GM23338 (cell line): ENCODE data around the gene IQCM. TPM values are rescaled to one million over a fixed set of nuclear protein-coding genes. Genes with fewer than 3 reads are reported as not detected.

Experiments used
- ATAC-seq: fragments of 200-7000 bp; cut with Tn5 transposase; 3 replicates; pipeline ENCODE4 v1.9.1; 2020
- DNase-seq: peaks from one replicate; pipeline ENCODE4 v3.0.0-alpha.2; 2015; ENCODE audit warnings: low spot score
- H2AFZ ChIP-seq: fragments of 200-600 bp; sonication (generic); 2 replicates; pipeline ENCODE4 v1.8.0; 2016; ENCODE audit warnings: antibody characterized with exemption, mild to moderate bottlenecking, moderate library complexity
- H3F3A ChIP-seq: fragments of 200-600 bp; sonication (generic); replicated peaks from 2 replicates; pipeline ENCODE4 v1.8.0; 2017; ENCODE audit warnings: antibody characterized with exemption, mixed run types, low read depth
- H3K27ac ChIP-seq: fragments of 200-600 bp; sonication (generic); 2 replicates; pipeline ENCODE4 v1.6.1; 2016; ENCODE audit warnings: low read depth
- H3K27me3 ChIP-seq: fragments of 200-600 bp; sonication (generic); 2 replicates; pipeline ENCODE4 v1.8.0; 2016; ENCODE audit warnings: mild to moderate bottlenecking, mixed run types, moderate library complexity; ENCODE audit not compliant: insufficient read depth
- H3K36me3 ChIP-seq: fragments of 200-600 bp; sonication (generic); 2 replicates; pipeline ENCODE4 v1.8.0; 2016; ENCODE audit warnings: mild to moderate bottlenecking; ENCODE audit not compliant: insufficient read depth
- H3K4me1 ChIP-seq: fragments of 200-600 bp; sonication (generic); 2 replicates; pipeline ENCODE4 v1.8.0; 2016; ENCODE audit warnings: mild to moderate bottlenecking, moderate library complexity; ENCODE audit not compliant: insufficient read depth
- H3K4me2 ChIP-seq: fragments of 200-600 bp; sonication (generic); 2 replicates; pipeline ENCODE4 v1.7.1; 2017; ENCODE audit warnings: mixed run types
- H3K4me3 ChIP-seq: fragments of 200-600 bp; sonication (generic); 2 replicates; pipeline ENCODE4 v1.6.1; 2016; ENCODE audit warnings: mixed run types
- H3K79me2 ChIP-seq: fragments of 200-600 bp; sonication (generic); replicated peaks from 2 replicates; pipeline ENCODE4 v1.8.0; 2017; ENCODE audit warnings: mild to moderate bottlenecking; ENCODE audit not compliant: insufficient read depth
- H3K9me2 ChIP-seq: fragments of 200-600 bp; sonication (generic); 2 replicates; pipeline ENCODE4 v1.8.0; 2017; ENCODE audit not compliant: insufficient read depth
- H4K20me1 ChIP-seq: fragments of 200-600 bp; sonication (generic); replicated peaks from 2 replicates; pipeline ENCODE4 v1.8.0; 2017; ENCODE audit warnings: mild to moderate bottlenecking; ENCODE audit not compliant: insufficient read depth
- H3K27ac Mint-ChIP-seq: 2 replicates; pipeline ENCODE4 v1.8.0; 2020; ENCODE audit warnings: inconsistent platforms, mild to moderate bottlenecking, moderate library complexity, mixed read lengths
- H3K27me3 Mint-ChIP-seq: 3 replicates; pipeline ENCODE4 v1.8.0; 2022; ENCODE audit warnings: low read depth, mild to moderate bottlenecking, moderate library complexity, mixed read lengths, inconsistent platforms; ENCODE audit not compliant: insufficient read depth, poor library complexity
- H3K36me3 Mint-ChIP-seq: 3 replicates; pipeline ENCODE4 v1.8.0; 2021; ENCODE audit warnings: low read depth, mild to moderate bottlenecking, inconsistent platforms, moderate library complexity, mixed read lengths
- H3K4me1 Mint-ChIP-seq: 3 replicates; pipeline ENCODE4 v1.8.0; 2020; ENCODE audit warnings: mild to moderate bottlenecking, inconsistent platforms, mixed read lengths
- H3K4me3 Mint-ChIP-seq: 3 replicates; pipeline ENCODE4 v1.8.0; 2021; ENCODE audit warnings: moderate library complexity, mild to moderate bottlenecking, inconsistent platforms, mixed read lengths
- H3K9me3 Mint-ChIP-seq: 3 replicates; pipeline ENCODE4 v1.8.0; 2020; ENCODE audit warnings: moderate library complexity, mild to moderate bottlenecking, inconsistent platforms, mixed read lengths
- CREB1 ChIP-seq: fragments of 250-450 bp; sonication (Bioruptor Pico); IDR thresholded peaks from 2 replicates; pipeline ENCODE4 v1.5.0; 2020; ENCODE audit warnings: low read depth, mild to moderate bottlenecking, moderate library complexity
- CTCF ChIP-seq, 2 experiments: fragments of 200-600 bp in 1 of 2; sonication (generic) in 1 of 2; conservative IDR thresholded peaks; 2 replicates each; pipeline versions ENCODE4 v1.5.1 to v1.6.1; 2016 to 2017; ENCODE audit warnings: antibody characterized with exemption in 2 of 2, low read depth in 2 of 2, mild to moderate bottlenecking in 2 of 2, moderate library complexity in 1 of 2
- EZH2phosphoT487 ChIP-seq: fragments of 200-600 bp; sonication (generic); IDR thresholded peaks from one replicate; pipeline ENCODE4 v1.8.1; 2018; ENCODE audit warnings: antibody characterized with exemption; ENCODE audit not compliant: unreplicated experiment
- JUNB ChIP-seq: IDR thresholded peaks from one replicate; pipeline ENCODE4 v1.6.1; 2016; ENCODE audit warnings: antibody characterized with exemption; ENCODE audit not compliant: unreplicated experiment
- NANOG ChIP-seq: IDR thresholded peaks from 2 replicates; pipeline ENCODE4 v1.6.1; 2016; ENCODE audit warnings: antibody characterized with exemption, borderline replicate concordance
- STAT1 ChIP-seq: IDR thresholded peaks from one replicate; pipeline ENCODE4 v1.6.1; 2016; ENCODE audit warnings: antibody characterized with exemption; ENCODE audit not compliant: unreplicated experiment
- ZNF114 ChIP-seq: fragments of 250-450 bp; sonication (Bioruptor Pico); IDR thresholded peaks from 2 replicates; pipeline ENCODE4 v1.5.0; 2020; ENCODE audit warnings: mild to moderate bottlenecking, moderate library complexity
- ZNF331 ChIP-seq: fragments of 250-450 bp; sonication (Bioruptor Pico); IDR thresholded peaks from 2 replicates; pipeline ENCODE4 v1.5.0; 2020; ENCODE audit warnings: low read depth, mild to moderate bottlenecking, moderate library complexity
- polyA plus RNA-seq: library from polyadenylated mRNA; unstranded; fragments of >200 nt; fragmentation: Nextera tagmentation; extraction: Ambion mirVana; gene quantifications from 2 replicates; pipeline ENCODE4 v1.2.1, GENCODE V29; 2016
- total RNA-seq: library from RNA; depleted of rRNA; stranded (reverse); fragments of >200 nt; shearing (Covaris generic); gene quantifications from 2 replicates; pipeline ENCODE4 v1.2.3, GENCODE V29; 2014
- TF ChIP-seq, protein P1 (sequence below): IDR thresholded peaks from one replicate; pipeline ENCODE4 v1.6.1; 2018; ENCODE audit warnings: antibody characterized with exemption; ENCODE audit not compliant: unreplicated experiment
- TF ChIP-seq, protein P2 (sequence below): fragments of 250-450 bp; sonication (Bioruptor Pico); IDR thresholded peaks from 2 replicates; pipeline ENCODE4 v1.5.0; 2020; ENCODE audit warnings: mild to moderate bottlenecking, moderate library complexity
- TF ChIP-seq, protein P3 (sequence below): IDR thresholded peaks from 2 replicates; pipeline ENCODE4 v1.6.1; 2016; ENCODE audit warnings: antibody characterized with exemption

IQCM gene
- total and polyA plus RNA-seq, 2 experiments from 2014 or later: not detected

- DNase-seq (no peak), ATAC-seq (no peak)
- no peaks in the 10 kb centered on the region for H3K9me2 ChIP-seq
- H4K20me1 ChIP-seq: no peaks in the 10 kb centered on the region
- Mint-ChIP-seq H3K27me3 (peaks cover 1% of the 10 kb centered on the region), H3K9me3 (no peaks in the 10 kb centered on the region), H3K4me1 (peaks cover 4% of the 10 kb centered on the region; the same call in 2 of the 3 replicates), H3K27ac (no peak overlapping the region), H3K4me3 (no peak overlapping the region), H3K36me3 (no peaks in the 10 kb centered on the region)
- no peaks in the 10 kb centered on the region for H3K36me3 ChIP-seq
- no peak for TF ChIP-seq CTCF (conservative IDR thresholded peaks at IDR 0.05; ENCODE audit: low read depth in 2 of 2)
- TF ChIP-seq ZNF331 (CRISPR knock-in tag): no peak
- TF ChIP-seq, protein P1, sequence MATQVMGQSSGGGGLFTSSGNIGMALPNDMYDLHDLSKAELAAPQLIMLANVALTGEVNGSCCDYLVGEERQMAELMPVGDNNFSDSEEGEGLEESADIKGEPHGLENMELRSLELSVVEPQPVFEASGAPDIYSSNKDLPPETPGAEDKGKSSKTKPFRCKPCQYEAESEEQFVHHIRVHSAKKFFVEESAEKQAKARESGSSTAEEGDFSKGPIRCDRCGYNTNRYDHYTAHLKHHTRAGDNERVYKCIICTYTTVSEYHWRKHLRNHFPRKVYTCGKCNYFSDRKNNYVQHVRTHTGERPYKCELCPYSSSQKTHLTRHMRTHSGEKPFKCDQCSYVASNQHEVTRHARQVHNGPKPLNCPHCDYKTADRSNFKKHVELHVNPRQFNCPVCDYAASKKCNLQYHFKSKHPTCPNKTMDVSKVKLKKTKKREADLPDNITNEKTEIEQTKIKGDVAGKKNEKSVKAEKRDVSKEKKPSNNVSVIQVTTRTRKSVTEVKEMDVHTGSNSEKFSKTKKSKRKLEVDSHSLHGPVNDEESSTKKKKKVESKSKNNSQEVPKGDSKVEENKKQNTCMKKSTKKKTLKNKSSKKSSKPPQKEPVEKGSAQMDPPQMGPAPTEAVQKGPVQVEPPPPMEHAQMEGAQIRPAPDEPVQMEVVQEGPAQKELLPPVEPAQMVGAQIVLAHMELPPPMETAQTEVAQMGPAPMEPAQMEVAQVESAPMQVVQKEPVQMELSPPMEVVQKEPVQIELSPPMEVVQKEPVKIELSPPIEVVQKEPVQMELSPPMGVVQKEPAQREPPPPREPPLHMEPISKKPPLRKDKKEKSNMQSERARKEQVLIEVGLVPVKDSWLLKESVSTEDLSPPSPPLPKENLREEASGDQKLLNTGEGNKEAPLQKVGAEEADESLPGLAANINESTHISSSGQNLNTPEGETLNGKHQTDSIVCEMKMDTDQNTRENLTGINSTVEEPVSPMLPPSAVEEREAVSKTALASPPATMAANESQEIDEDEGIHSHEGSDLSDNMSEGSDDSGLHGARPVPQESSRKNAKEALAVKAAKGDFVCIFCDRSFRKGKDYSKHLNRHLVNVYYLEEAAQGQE: no peak
- no peak for TF ChIP-seq CREB1 (CRISPR knock-in tag)
- no peak for TF ChIP-seq JUNB
- no peak for TF ChIP-seq EZH2phosphoT487
- TF ChIP-seq, protein P2, sequence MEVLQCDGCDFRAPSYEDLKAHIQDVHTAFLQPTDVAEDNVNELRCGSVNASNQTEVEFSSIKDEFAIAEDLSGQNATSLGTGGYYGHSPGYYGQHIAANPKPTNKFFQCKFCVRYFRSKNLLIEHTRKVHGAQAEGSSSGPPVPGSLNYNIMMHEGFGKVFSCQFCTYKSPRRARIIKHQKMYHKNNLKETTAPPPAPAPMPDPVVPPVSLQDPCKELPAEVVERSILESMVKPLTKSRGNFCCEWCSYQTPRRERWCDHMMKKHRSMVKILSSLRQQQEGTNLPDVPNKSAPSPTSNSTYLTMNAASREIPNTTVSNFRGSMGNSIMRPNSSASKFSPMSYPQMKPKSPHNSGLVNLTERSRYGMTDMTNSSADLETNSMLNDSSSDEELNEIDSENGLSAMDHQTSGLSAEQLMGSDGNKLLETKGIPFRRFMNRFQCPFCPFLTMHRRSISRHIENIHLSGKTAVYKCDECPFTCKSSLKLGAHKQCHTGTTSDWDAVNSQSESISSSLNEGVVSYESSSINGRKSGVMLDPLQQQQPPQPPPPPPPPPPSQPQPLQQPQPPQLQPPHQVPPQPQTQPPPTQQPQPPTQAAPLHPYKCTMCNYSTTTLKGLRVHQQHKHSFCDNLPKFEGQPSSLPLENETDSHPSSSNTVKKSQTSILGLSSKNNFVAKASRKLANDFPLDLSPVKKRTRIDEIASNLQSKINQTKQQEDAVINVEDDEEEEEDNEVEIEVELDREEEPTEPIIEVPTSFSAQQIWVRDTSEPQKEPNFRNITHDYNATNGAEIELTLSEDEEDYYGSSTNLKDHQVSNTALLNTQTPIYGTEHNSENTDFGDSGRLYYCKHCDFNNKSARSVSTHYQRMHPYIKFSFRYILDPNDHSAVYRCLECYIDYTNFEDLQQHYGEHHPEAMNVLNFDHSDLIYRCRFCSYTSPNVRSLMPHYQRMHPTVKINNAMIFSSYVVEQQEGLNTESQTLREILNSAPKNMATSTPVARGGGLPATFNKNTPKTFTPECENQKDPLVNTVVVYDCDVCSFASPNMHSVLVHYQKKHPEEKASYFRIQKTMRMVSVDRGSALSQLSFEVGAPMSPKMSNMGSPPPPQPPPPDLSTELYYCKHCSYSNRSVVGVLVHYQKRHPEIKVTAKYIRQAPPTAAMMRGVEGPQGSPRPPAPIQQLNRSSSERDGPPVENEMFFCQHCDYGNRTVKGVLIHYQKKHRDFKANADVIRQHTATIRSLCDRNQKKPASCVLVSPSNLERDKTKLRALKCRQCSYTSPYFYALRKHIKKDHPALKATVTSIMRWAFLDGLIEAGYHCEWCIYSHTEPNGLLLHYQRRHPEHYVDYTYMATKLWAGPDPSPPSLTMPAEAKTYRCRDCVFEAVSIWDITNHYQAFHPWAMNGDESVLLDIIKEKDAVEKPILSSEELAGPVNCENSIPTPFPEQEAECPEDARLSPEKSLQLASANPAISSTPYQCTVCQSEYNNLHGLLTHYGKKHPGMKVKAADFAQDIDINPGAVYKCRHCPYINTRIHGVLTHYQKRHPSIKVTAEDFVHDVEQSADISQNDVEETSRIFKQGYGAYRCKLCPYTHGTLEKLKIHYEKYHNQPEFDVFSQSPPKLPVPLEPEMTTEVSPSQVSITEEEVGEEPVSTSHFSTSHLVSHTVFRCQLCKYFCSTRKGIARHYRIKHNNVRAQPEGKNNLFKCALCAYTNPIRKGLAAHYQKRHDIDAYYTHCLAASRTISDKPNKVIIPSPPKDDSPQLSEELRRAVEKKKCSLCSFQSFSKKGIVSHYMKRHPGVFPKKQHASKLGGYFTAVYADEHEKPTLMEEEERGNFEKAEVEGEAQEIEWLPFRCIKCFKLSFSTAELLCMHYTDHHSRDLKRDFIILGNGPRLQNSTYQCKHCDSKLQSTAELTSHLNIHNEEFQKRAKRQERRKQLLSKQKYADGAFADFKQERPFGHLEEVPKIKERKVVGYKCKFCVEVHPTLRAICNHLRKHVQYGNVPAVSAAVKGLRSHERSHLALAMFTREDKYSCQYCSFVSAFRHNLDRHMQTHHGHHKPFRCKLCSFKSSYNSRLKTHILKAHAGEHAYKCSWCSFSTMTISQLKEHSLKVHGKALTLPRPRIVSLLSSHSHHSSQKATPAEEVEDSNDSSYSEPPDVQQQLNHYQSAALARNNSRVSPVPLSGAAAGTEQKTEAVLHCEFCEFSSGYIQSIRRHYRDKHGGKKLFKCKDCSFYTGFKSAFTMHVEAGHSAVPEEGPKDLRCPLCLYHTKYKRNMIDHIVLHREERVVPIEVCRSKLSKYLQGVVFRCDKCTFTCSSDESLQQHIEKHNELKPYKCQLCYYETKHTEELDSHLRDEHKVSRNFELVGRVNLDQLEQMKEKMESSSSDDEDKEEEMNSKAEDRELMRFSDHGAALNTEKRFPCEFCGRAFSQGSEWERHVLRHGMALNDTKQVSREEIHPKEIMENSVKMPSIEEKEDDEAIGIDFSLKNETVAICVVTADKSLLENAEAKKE (CRISPR knock-in tag): no peak
- TF ChIP-seq ZNF114: no peak
- TF ChIP-seq, protein P3, sequence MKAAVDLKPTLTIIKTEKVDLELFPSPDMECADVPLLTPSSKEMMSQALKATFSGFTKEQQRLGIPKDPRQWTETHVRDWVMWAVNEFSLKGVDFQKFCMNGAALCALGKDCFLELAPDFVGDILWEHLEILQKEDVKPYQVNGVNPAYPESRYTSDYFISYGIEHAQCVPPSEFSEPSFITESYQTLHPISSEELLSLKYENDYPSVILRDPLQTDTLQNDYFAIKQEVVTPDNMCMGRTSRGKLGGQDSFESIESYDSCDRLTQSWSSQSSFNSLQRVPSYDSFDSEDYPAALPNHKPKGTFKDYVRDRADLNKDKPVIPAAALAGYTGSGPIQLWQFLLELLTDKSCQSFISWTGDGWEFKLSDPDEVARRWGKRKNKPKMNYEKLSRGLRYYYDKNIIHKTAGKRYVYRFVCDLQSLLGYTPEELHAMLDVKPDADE: no peak
- no peak for TF ChIP-seq STAT1
- TF ChIP-seq NANOG: no peak
- H3K27ac ChIP-seq: no peak overlapping the region
- no peaks in the 10 kb centered on the region for H3K27me3 ChIP-seq
- no peaks in the 10 kb centered on the region for H3F3A ChIP-seq
- no peak overlapping the region for H2AFZ ChIP-seq
- no peak overlapping the region for H3K4me3 ChIP-seq
- H3K79me2 ChIP-seq: no peaks in the 10 kb centered on the region
- H3K4me1 ChIP-seq: peaks cover 6% of the 10 kb centered on the region; the same call in 1 of the 2 replicates
- no peak overlapping the region for H3K4me2 ChIP-seq
Observed at GRCh38 chr4:149830823-149831222, 15.2 kb upstream of the IQCM start.
